Esophagus muscularis mucosa (tissue), 4 donors: ENCODE measurements around the gene STRN. TPM values are rescaled to one million over a fixed set of nuclear protein-coding genes. Genes with fewer than 3 reads are reported as not detected.

Experiments used
- DNase-seq: peaks from one replicate; pipeline ENCODE4 v3.0.0-alpha.2; 2017; ENCODE audit errors: extremely low spot score
- H3K27ac ChIP-seq, 4 donors: fragments of 200-600 bp; sonication (generic); replicated peaks in 1 of 4; 1 replicate in 3 of 4; 2 replicates in 1 of 4; pipeline ENCODE4 v1.5.1; 2016 to 2019; ENCODE audit warnings: mild to moderate bottlenecking in 1 of 4
- H3K27me3 ChIP-seq, 4 donors: fragments of 200-600 bp; sonication (generic); one replicate each; pipeline versions ENCODE4 v1.5.1 to v1.6.0; 2016 to 2019
- H3K36me3 ChIP-seq, 4 donors: fragments of 200-600 bp; sonication (generic); one replicate each; pipeline ENCODE4 v1.5.1; 2016 to 2019
- H3K4me1 ChIP-seq, 4 donors: fragments of 200-600 bp; sonication (generic); one replicate each; pipeline ENCODE4 v1.5.1; 2016 to 2019
- H3K4me3 ChIP-seq, 4 donors: fragments of 200-600 bp; sonication (generic); 1 replicate in 2 of 4; 2 replicates in 2 of 4; pipeline ENCODE4 v1.5.1; 2016 to 2019; ENCODE audit warnings: mild to moderate bottlenecking in 4 of 4, moderate library complexity in 1 of 4
- H3K9me3 ChIP-seq, 4 donors: fragments of 200-600 bp; sonication (generic); 1 replicate in 3 of 4; 2 replicates in 1 of 4; pipeline ENCODE4 v1.5.1; 2016 to 2019
- EP300 ChIP-seq: sonication (generic); formaldehyde crosslinking; IDR thresholded peaks from one replicate; pipeline ENCODE4 v1.6.1; 2017; ENCODE audit warnings: antibody characterized with exemption
- POLR2A ChIP-seq: fragments of 450-650 bp; IDR thresholded peaks from one replicate; pipeline ENCODE4 v1.6.1; 2017; ENCODE audit warnings: antibody characterized with exemption, moderate library complexity, mild to moderate bottlenecking, low read depth
- POLR2AphosphoS5 ChIP-seq, 2 donors: sonication (generic); formaldehyde crosslinking; IDR thresholded peaks; one replicate each; pipeline ENCODE4 v1.6.1; 2017; ENCODE audit warnings: antibody characterized with exemption in 2 of 2
- whole genome bisulfite sequencing: methylation state at CpG from one replicate; pipeline ENCODE4 v1.1.5; 2018; 5-methylcytosine and 5-hydroxymethylcytosine counted together
- intact Hi-C: fragments of 100-400 bp; cut with DNase I; formaldehyde crosslinking; loops from one replicate; pipeline ENCODE4 v1.15.1; 2023
- total RNA-seq, 4 donors: library from RNA; depleted of rRNA; stranded (reverse); fragments of >200 nt; gene quantifications; one replicate each; pipeline versions ENCODE4 v1.1.0 to v1.2.1, GENCODE V29; 2016
- TF ChIP-seq, protein P1 (sequence below), 3 experiments: fragments of 200-600 bp in 2 of 3; fragments of 450-650 bp in 1 of 3; sonication (generic) in 2 of 3; IDR thresholded peaks; one replicate each; pipeline ENCODE4 v1.5.1; 2017 to 2019; ENCODE audit warnings: antibody characterized with exemption in 3 of 3, mild to moderate bottlenecking in 2 of 3, moderate library complexity in 1 of 3

The STRN gene
- total RNA-seq, 4 donors from 2014 or later, result 17.6 to 21.8 (median 20.0) TPM

DNA sequence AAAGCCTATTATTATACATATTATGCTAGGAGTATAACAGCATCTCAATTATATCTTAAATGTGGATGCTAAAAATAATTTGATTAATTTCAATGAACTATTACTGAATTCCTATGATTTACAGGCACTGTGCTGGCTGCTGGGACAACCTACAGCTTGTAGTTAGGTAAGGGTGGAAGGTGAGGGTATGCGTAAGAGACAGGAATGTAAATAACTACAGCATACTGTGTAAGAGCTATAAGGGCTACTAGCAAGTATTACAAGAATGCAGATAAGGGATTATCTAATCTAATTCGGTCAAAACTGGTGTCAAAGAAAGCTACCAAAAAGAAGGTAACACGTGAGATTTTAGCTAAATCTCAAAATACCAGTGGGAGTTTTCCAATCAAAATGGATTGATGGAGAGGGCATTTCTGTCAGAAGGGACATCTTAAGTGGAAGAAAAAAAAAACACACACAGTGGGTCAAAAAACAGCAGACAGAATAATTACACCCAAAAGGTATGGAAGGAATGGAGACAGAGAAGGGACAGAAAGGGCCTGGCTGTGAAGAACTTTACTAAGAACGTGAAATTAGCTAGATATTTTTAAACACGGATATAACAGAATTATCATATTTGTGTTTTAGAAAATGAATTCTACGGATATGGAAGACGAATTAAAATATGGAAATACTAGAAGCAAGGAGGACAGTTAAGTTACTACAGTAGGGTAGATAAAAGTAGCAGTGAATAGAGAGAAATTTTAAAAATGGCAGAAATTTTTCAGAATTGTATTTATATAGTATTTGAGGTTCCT, 47.1 kb downstream of the STRN start:
- TF ChIP-seq, protein P1, sequence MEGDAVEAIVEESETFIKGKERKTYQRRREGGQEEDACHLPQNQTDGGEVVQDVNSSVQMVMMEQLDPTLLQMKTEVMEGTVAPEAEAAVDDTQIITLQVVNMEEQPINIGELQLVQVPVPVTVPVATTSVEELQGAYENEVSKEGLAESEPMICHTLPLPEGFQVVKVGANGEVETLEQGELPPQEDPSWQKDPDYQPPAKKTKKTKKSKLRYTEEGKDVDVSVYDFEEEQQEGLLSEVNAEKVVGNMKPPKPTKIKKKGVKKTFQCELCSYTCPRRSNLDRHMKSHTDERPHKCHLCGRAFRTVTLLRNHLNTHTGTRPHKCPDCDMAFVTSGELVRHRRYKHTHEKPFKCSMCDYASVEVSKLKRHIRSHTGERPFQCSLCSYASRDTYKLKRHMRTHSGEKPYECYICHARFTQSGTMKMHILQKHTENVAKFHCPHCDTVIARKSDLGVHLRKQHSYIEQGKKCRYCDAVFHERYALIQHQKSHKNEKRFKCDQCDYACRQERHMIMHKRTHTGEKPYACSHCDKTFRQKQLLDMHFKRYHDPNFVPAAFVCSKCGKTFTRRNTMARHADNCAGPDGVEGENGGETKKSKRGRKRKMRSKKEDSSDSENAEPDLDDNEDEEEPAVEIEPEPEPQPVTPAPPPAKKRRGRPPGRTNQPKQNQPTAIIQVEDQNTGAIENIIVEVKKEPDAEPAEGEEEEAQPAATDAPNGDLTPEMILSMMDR (IDR thresholded peaks at IDR 0.05), result no peak
- TF ChIP-seq POLR2A, result no peak
- TF ChIP-seq POLR2AphosphoS5 (IDR thresholded peaks at IDR 0.05), result no peak
- TF ChIP-seq EP300, result no peak
- H3K36me3 ChIP-seq, result peaks cover 0 to 9% (median 2%) of the 10 kb centered on the region in 4 donors
- no peaks in the 10 kb centered on the region for H3K9me3 ChIP-seq
- intact Hi-C loops, result no loop called here
- peaks cover 0 to 13% (median 0%) of the 10 kb centered on the region in 4 donors for H3K4me1 ChIP-seq
- no peak overlapping the region for H3K27ac ChIP-seq
- H3K4me3 ChIP-seq, result no peak overlapping the region
- 90% methylated on average over 7 of the region's 7 CpGs for WGBS
- DNase-seq, result no peak
- H3K27me3 ChIP-seq, result no peaks in the 10 kb centered on the region

DNA sequence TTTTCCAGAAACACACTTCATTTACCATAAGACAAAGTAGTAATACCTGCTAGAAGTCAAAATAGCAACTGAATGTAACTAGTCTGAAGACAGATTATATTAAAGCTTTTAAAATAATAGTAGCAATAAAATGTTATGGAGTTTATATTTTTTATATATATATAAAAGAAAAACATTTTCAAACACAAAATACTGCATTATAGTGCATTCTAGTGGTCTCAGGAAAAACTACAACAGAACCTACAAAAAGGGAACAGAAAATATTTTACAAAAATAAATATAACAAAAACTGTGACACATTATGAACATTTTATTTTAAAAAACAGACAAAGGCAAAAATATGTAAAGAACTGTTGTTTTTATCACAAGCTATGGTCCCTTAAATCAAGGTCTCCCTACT, 48.0 kb downstream of the STRN start:
- Histone ChIP-seq H3K36me3 (peaks cover 0 to 9% (median 2%) of the 10 kb centered on the region in 4 donors), H3K9me3 (no peaks in the 10 kb centered on the region), H3K4me1 (peaks cover 0 to 13% (median 0%) of the 10 kb centered on the region in 4 donors), H3K27ac (no peak overlapping the region), H3K4me3 (no peak overlapping the region), H3K27me3 (no peaks in the 10 kb centered on the region)
- TF ChIP-seq, protein P1 (IDR thresholded peaks at IDR 0.05), result peak in 1 of 3 experiments; percentile 27
- no peak for TF ChIP-seq POLR2A
- no peak for TF ChIP-seq EP300
- TF ChIP-seq POLR2AphosphoS5 (IDR thresholded peaks at IDR 0.05), result no peak
- intact Hi-C loops, result no loop called here
- no peak for DNase-seq

DNA sequence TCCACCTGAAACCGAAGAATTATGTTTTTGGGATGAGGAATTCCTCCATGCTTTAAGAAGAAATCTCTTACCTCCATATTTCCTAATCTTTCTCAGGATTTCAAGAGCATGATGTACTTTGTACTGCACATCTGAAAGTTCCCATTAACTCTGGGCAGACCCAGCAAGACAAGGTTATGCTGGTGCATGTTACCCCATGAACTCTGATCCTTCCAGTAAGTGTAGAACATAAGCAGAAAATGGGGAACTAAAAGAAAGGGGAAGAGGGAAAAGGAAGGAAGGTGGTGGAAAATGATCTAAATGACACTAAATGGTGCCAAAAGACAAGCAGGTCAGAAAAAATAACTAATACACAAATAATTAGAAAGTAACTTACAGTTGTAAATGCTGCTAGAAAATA, 50.7 kb downstream of the STRN start:
- no peak for DNase-seq
- intact Hi-C loops, result no loop called here
- TF ChIP-seq, protein P1 (IDR thresholded peaks at IDR 0.05), result no peak
- TF ChIP-seq POLR2AphosphoS5 (IDR thresholded peaks at IDR 0.05) (no peak), EP300 (no peak), POLR2A (no peak)
- H3K27me3 ChIP-seq, result no peaks in the 10 kb centered on the region
- no peak overlapping the region for H3K4me3 ChIP-seq
- 86% methylated on average over 1 of the region's 1 CpG for WGBS
- H3K36me3 ChIP-seq, result peaks cover 0 to 13% (median 4%) of the 10 kb centered on the region in 4 donors
- peaks cover 0 to 13% (median 0%) of the 10 kb centered on the region in 4 donors for H3K4me1 ChIP-seq
- no peaks in the 10 kb centered on the region for H3K9me3 ChIP-seq
- H3K27ac ChIP-seq, result no peak overlapping the region

DNA sequence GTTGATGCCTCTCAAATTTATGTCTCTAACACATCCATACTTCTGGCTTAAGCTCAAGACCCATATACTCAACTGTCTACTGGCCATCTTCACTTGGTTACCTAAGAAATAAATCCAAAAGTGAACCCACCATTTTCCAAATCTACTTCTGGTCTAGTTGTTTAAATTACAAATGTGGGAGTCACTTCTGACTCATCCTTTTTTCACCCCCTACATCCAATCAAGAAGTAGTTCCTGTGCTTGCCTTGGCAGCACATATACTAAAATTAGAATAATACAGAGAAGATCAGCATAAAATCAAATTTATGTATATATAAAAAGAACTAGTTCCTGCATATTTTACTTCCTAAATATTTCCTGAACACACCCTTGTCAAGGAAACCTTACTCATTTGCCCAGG, 53.6 kb downstream of the STRN start:
- Histone ChIP-seq H3K27me3 (no peaks in the 10 kb centered on the region), H3K4me1 (peaks cover 0 to 5% (median 0%) of the 10 kb centered on the region in 4 donors), H3K36me3 (peaks cover 0 to 17% (median 4%) of the 10 kb centered on the region in 4 donors), H3K4me3 (no peak overlapping the region), H3K27ac (no peak overlapping the region), H3K9me3 (no peaks in the 10 kb centered on the region)
- no peak for TF ChIP-seq EP300
- no peak for TF ChIP-seq POLR2AphosphoS5 (IDR thresholded peaks at IDR 0.05)
- TF ChIP-seq, protein P1 (IDR thresholded peaks at IDR 0.05), result no peak
- no peak for TF ChIP-seq POLR2A
- intact Hi-C loops, result no loop called here
- no peak for DNase-seq
